GM21447 (cell line): ENCODE measurements around the gene SEL1L3.

Source experiments
- ATAC-seq: cut with Tn5 transposase; IDR thresholded peaks from one replicate; pipeline ENCODE4 v1.9.1; 2021; ENCODE audit not compliant: unreplicated experiment

SEL1L3 gene

DNA sequence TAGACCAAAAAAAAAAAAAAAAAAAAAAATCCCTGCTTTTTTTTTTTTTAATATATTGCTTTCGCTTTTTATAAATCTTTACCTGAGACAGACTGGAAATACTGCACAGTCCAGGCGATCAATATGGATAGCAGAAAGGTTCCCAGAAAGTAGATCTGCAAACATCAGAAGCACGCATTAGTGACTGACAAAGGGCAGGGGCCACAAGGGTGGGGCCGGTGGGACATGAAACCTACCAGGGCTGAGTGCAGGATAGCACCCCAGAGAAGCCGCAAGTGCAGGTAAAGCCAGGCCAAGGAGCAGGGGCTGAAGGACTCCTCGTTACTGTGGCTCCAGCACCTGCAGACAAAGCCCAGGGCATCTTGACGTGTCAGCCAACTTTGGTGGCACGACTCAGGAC is 105.3 kb downstream of the SEL1L3 start:
- ATAC-seq, result no peak

DNA sequence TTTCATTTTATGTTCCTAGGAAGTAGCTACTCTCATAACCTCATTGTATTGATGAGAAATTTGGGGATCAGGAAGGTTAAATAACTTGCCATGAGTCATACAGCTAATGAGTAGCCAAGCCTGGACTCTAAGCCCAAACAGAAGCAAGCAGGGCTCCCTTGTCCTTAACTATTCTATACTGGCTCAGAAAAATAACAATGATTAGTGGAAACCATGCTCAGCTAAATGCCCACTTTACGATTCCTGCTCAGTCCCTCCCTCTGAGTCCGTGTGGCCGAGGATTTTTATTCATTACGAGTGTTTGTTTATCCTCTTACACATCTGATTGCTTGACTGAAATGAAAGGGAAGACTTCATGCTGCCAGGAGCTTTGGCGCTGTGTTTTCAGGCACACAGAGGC is 106.3 kb downstream of the SEL1L3 start:
- no peak for ATAC-seq

DNA sequence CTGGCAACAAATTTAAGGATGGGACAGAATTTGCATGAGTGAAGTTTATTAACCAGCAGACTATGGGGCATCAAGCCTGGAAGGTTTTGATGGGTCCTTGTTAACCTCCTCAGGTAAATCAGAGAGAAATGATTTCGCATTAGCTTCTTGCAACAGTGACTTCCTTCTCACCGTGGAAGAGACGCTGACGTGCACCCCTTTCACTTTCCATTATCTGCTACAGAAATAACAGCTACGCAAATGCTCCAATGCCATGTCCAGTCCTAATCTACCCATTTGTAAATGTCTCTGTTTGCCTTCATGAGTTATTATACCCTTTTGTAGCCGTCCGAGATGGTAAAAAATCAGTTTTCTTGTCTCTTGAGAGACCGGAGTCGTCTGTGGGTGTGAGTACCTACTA is 106.9 kb downstream of the SEL1L3 start:
- no peak for ATAC-seq

DNA sequence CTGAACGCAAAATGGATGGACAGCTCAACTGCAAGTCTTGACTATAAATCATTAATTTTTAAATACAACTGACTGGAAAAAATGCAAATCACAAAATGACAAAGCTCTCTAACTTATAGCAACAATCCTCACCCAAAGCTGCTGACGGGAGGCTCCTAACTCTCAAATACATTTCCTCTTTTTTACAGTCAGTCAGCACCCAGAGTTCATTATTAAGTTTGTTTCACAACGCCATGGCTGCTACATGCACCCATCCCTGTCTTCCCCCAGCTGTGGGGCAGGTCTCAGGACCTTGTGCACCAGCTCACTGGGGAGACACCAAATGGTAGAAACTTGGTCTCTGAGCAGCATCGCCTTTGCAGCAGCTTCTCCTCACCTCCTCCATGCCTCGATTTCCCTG is 109.5 kb downstream of the SEL1L3 start:
- no peak for ATAC-seq

DNA sequence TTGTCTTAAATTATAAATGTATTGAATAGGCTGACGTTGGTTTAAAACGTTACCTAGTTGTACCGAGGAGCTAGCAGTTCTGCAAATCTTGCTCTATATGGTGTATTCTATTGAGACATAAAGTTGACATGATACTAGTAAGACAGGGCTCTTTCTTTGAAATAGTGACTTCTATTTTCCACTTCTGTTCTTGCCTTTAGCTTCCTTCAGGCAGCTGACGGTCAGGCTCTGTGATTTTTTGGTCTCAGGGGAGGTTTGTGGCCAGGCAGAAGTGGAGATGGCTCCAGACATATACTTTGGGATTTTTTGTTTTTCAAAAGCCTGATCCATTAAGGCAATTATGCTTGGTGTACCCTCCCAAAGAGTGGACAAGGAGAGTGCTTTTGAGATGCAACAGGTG is 111.9 kb downstream of the SEL1L3 start:
- no peak for ATAC-seq

DNA sequence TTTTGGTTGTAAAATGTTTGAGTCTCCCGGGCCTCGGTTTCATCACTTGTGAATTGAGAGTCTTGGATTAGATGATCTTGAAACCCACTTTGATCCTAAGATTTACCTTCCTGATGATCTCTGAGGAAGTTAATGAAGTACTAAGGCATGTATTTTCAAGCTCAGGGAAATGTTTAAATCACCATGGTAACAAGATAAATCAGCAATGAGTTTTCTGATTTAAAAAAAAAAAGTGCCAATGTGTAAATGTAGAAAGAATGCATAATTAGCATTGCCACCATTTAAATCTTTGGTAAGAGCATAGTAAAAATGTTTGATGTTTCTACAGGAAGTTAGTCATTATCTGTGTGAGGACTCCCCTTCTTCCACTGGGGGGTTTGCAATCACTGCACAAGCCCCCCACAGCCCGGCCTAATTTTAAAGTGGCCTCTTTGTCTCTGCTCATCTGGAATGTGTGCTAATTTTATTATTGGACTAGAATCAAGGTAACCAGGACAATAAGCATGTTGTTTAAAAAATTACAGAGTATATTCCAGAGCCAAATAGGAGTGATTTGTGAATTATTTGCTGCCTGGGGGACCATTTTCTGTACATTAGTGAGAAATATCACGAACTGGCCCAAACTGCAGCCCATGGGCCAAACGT is 113.5 kb downstream of the SEL1L3 start:
- no peak for ATAC-seq

DNA sequence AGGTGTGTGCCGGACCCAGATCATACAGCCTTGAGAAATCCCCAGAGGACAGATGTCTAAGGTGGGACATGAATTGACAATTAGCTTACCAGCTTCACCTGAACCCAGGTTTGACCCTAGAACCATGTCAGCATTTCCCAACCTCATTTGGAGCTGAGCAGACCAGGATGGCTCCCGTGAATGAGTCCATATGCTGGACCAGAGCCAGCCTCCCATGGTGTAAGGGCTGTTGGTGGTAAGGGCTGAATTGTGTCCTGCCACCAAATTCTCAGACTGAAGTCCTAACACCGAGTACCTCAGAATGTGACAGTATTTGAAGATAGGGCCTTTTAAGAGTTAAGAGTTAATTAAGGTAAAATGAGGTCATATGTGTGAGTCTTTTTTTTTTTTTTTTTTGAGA is 118.8 kb downstream of the SEL1L3 start:
- ATAC-seq, result no peak

DNA sequence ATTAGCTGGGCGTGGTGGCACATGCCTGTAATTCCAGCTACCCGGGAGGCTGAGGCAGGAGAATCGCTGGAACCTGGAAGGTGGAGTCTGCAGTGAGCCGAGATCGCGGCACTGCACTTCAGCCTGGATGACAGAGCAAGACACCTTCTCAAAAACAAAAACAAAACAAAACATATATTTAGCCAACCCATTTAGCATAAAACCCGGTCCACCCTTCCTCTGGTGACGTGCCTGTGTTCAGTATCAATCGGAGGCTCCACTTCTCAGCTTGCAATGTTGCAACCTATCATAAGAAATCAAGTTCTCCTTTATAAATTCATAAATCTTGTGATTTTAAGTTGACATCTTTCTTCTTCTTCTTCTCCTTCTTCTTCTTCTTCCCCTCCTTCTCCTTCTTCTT is 133.2 kb downstream of the SEL1L3 start:
- ATAC-seq, result no peak

DNA sequence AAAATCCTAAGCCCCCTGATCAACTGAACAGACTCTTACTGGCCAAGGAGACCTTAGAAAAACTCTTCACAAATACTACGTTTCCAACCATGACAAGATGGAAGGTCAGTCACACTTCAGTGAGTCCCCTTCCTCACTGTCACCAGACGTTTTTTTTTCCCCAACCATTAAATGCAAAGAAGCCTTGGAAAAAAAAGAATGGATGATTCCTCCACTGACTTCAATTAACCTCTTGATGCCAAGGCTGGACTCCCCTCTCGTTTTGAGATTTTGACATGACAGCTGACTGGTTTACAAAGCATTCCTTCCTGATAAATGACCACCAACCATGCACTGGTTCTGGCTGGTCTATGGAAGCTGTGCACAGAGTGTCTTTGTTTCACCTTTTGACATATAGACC is 133.9 kb downstream of the SEL1L3 start:
- no peak for ATAC-seq

DNA sequence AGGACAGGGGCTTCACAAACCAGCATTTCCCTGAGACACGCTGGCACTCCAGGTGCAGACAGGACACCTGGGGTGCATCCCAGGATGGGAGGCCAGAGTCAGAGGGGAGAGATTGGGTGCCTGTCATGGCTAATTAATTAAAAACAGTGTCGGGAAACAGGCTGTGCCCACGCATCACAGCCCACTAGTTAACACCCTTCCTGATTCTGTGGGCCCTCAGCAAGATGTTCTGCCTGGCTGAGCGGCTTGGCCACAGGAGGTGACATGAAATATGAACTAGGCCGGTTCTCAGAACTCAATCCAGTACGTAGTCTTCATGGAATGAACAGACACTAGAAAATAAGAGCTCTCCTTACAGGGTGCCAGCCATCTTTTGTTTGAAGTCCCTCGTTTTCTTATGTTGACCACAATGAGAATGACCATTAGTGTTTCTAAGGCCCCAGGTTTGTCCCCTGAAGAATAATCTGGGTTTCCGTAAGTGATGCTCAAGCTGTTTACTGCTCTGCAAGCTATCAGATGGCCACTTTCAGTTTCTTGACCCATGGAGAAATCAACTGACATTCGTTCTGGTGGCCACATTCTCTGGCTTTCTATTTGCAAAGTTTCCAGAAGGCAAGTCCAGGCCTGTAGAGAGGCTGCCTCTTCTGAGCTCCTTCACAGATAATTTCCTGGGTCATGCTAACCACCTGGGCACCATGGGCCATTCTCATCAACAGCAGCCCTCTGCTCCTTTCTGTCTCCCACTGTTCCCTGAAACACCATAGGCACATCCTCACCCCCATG is 134.9 kb downstream of the SEL1L3 start:
- no peak for ATAC-seq

DNA sequence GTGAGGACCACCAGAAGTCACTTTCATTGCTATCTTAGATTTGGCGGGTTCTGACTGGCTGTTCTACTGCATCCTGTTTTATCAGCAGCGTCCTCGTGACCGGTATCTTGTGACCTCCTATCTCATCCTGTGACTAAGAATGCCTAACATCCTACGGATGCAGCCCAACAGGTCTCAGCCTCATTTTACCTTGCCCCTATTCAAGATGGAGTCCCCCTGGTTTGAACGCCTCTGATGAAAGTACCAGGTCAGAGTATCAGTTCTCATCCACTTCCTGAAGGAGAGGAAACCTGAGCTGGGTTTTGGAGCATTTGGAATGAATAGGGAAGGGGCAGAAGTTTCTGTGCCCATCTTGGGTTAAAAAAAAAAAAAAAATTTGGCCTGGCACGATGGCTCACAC is 136.9 kb downstream of the SEL1L3 start:
- no peak for ATAC-seq

DNA sequence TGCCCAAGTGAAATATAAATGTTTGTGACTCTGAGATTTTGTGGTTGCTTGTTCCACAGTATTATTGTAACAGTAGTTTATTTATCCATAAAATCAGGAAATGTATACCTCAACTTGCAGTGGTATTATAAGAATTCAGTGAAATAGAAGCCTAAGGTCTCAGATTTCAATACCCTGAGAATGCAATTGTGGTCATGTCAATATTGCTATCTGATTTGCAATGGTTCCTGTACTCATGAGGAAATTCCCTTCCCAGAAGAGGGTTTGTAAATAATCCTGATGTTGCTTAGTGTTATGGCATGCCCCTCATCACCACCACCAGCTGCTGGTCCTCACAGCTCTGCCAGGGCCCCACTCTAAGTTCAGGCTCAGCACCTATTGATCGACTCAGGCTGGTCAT is 139.4 kb downstream of the SEL1L3 start:
- no peak for ATAC-seq

DNA sequence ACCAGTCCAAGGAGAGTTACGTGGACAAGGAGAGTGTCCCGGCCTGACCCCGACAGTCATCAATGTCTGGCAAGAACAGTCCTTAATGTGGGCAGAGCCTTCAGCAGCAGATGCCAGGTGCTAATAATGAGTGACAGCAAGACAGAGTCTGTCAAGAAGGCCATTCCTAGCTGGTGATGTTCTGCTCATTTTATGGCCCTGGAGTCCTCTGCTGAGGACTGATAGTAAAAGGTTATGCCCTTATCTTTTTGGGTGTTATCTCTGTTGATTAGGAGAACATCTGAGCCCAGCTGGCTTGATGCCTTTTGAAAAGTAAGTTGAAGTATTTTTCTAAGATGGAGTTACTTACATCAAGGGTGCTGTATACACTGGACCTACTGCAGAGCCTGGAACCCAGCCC is 139.8 kb downstream of the SEL1L3 start:
- no peak for ATAC-seq

DNA sequence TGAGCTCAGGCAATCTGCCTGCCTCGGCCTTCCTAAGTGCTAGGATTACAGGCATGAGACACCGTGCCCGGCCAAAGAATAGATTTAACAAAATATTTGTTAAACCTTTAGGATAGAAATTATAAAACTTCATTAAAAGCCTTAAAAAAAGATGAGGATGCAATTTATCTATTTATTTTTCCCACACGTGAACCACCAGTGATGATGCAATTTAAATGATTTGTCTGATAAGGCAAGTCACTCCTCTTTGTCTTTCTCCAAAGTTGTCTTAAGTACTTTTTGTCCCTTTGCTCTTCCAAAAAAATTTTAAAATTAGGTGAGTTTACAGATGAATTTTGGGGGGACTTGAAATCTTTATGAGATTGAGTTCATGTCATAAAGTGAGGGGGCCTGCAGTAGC is 149.0 kb downstream of the SEL1L3 start:
- ATAC-seq, result no peak

DNA sequence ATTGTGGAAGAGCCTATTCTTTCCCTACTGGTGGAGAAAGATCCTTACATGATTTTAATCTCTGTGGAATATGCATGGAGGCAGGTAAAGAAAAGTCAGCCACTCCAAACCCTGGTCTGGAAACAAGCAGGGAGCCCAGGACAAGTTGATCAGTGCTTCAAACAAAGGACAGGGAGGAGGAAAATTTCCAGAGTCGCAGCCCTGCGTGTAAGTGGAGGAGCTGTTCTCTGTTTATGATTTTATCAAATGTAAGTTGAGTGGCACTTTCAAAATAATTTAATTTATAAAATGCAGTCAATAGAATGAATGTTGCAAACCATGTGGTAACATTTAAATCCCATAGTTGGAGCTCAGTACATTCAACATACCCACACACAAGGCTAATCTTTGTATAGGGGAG is 150.2 kb downstream of the SEL1L3 start:
- no peak for ATAC-seq

DNA sequence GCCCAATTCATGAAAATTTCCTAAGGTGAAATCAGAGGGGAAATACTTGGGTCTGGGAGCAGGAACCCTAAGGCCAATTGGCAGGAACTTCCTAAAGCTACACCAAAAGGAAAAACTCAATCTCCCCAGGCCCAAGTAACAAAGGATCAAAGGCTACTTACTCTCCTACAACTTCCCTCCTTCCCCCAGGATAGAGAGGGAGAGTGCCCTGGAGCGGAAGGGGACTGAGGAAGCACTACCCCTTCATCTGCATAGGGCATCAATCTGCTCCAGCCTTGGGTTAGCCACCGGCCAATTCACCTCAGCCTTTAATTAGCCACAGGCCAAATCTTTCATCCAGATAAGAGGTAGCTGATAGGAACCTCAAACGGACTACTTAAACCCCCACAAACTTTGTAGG is 152.2 kb downstream of the SEL1L3 start:
- ATAC-seq, result no peak

DNA sequence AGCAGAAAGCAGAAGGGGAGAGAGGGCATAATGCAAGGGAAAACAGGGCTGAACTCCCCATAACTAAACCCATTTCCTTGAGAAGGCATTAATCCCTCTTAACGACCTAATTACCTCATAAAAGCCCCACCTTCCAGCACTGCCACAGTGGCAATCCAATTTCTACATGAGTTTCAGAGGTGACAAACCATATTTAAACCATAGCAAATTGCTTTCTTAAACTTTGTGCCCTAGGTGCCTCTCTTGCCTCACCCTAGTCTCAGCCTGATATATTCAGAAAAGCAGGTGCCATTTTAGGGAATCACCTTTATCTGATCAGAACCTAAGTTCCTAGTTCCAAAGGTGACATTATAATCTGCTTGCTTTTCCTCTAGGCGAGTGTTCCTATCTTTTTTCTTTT is 158.3 kb downstream of the SEL1L3 start:
- ATAC-seq, result no peak

DNA sequence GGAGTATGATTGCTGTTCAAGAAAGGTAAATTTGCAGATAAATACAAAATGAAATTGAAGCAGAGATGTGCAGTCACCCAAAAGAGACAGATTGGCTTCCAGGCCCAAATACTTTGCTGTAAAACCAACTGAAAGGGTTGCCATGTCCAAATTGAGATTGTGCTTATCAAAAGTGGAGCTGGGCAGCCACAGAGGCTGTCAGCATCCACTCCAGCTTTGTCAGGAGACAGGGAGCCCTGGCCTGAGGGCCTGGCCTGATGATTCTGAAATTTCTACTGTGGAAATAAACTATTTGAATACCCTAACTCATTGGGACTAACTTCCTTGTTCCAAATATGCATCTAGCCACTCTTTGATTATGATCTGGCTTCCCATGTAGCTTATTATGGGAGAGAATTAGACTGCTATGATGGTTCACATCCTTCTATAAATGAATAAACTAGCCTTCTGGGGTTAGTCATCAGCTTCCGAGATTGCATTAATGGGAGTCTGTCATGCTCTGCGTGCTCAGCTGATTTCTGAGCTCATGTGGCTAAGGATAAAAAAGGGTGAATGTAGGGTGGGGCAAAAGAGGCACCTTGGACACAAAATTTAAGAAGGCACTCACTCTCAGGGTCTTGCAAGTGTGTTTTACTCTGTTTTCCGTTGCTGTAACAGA is 158.9 kb downstream of the SEL1L3 start:
- ATAC-seq, result no peak

DNA sequence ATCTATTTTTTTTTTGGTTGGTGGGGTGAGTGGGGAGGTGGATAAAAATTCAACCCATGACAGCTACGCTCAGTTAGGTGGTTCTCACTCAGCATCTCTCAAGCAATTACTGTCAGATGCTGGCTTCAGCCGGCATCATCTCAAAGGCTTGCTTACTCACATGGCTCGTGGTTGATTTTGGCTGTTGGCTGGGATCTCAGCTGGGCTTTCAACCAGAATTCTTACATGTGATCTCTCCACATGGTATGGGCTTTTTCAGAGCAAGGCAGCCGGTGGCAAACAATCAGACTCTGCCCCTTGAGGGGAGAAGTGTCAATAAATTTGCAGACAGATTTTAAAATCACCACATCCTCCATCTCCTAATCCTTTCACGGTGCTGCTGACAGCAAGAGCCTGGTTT is 159.9 kb downstream of the SEL1L3 start:
- ATAC-seq, result no peak

DNA sequence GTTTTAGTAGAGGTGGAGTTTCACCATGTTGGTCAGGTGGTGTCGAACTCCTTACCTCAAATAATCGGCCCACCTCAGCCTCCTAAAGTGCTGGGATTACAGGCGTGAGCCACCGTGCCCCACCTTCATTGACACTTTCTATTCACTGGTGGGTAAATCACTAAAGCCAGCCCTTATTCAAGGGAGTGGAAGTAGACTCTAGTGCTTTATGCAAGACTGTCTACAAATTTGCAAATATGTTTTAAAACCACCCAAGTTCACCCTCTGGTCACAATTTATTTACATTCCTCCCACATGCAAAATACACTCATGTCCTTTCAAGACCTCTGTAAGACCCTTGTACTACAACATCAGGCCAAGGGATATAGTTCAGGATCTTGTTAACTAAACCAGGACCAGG is 162.1 kb downstream of the SEL1L3 start:
- ATAC-seq, result no peak

DNA sequence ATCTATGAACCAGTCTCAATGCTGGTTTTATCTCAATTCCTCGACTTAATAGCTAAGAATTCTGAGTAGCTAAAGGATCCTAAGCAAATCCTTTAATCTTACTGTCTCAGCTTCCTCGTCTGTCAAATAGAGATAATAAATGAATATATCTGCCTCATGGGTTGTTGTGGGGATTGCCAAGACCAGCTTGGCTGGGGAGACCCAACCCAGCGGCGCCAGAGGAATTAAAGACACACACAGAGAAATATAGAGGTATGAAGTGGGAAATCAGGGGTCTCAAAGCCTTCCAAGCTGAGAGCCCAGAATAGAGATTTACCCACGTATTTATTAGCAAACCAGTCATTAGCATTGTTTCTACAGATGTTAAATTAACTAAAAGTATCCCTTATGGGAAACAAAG is 165.3 kb downstream of the SEL1L3 start:
- ATAC-seq, result no peak
